HG02981 (cell line): ENCODE measurements around the gene UBA6.
"Not testable (repeated sequence)": the region's sequence is repeated elsewhere in the genome, so short reads cannot be mapped to it uniquely, and the experiment has no call there.

Source experiments
- ATAC-seq: cut with Tn5 transposase; IDR thresholded peaks from one replicate; pipeline ENCODE4 v1.9.1; 2021; ENCODE audit warnings: mild to moderate bottlenecking, moderate library complexity; ENCODE audit not compliant: unreplicated experiment

The UBA6 gene

DNA sequence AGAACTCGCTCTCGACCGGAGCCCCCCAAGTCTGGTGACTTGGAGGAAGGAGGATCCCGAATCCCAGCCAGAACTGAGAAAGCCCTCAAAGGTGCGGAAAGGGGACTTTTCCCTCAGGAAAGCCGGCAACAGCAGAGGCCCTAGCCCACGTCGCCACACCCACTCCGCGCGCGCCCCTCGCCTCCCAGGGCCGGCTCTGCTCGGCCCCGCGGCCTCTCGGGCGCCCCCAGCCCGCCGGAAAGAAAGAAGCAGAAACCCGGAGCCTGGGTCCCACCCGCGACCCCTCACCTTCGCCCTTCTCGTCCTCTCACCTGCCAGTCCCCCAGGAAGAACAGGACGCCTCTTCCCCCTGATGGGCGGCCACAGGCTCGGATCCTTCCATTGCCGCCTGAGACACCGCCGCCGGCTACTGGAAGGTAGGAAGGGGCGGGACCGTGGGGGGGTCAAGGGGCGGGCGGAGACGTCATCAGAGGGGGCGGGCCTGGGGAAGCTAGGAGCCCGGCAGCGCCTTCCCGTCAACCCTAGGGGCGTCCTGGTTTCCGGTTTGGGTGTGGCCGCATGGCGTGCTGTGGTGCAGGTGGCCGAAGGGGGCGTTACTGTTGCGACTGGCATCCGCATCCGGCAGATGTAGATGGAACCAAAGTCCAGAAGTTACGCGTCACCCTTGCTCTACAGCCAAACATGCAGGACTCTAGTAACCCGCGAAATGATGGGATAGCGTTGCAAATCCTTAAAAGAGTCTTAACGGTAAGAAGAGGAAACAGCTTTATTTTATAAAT, at the start of gene UBA6:
UBA6 (minus strand) TSS at position 418 of the 779 bp plus-strand sequence; CDS start at position 382, 36 bp downstream.
- peak; percentile 97 for ATAC-seq

DNA sequence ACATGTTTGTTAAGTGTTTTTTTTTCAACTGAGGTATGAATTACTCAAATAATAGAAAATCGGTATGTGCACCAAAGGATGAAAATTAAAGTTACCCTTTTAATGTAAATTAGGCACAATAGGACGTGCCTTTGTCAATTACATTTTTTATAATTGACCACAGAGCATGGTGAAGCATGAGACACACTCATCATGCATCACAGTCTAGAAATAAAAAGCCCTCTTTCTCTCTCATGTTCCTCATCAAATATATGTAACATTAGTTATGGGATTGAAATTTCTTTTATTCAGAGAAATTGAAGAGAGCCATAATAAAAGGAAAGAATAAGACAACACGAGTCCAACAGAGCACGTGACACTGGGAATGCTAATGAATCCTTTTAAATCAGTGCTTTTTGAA, 49.7 kb upstream of the UBA6 start:
- no peak for ATAC-seq

DNA sequence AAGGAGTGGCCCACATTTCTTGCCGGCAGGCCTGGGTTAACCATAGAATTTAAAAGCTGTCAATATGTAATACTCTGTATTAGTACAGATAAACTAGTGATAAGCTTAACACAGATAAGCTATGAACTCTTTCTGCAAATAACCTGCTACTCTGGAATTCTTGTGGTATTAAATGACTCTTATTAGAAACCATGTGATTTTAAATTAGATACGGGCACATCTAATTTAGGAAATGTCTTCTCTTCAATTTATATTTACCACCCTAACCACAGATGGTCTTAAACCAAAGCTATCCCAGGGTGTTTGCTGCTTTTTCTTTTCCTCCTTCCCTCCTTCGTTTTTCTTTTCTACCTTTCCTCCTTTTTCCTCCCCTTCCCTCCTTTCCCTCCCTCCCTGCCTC, 48.3 kb upstream of the UBA6 start:
- ATAC-seq = no peak

DNA sequence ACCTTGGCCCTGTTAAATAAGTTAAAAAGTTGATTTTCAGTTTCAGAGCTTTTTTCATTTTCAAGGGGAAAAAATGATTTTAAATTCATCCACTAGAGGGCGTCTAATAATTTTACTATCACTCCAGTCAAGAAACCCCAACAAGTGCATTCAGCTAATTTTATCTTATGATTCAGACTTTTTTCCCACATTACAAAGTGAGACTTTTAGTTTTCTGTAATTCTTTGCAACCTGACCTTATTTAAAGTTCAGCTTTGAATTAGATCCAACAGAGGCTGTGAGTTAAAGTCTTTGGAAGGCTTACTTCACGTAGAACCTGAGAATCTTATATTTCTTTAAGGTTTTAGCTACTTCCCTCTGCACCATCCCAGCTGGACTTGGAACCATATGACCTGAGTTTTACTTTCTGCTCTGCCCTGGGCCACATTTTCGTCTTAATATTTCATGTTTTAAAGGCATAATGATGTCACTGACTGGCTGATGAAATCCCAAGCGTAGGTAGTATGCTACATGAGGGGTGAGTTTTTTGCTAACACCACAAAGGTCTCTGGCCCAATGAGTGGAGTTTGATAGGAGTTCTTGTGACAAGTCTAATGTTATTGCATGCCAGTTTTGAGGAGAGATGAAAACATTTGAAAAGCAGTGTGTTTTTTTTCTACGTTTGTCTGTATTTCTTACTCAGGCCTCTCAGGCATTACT, 46.0 kb upstream of the UBA6 start:
- ATAC-seq = peak; percentile 43

DNA sequence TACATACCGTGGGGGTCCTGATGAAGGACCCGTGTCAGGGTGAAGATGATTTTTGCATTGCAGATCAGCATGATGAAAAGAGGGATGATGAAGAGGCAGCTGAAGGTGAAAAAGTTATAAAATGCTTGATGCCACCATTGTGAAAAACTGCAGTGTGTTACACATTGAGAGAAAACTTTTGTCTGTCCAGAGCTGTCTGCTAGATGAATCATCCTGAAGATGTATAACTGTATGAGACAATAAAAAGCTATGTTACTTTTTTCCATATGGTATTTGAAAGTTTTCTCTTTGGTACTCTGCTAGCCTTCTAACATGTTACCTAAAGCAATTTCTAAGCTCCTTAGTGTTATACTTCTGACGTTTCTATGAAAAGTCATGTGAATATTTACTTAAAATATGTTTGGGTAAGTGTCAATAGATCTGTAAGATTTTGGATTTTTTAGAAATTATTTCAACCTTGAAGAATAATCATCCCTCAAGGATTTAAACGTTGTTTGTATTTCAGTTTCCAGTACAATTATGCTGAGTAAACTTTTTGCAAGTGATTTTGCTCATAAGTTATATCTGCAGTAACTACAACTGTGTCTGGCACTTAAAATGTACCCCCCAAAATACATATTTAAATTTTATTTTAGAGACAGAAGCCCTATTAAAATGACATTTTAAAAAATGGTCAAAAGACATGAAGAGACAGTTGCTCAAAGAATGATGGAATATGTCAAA, 43.8 kb upstream of the UBA6 start:
- no peak for ATAC-seq

DNA sequence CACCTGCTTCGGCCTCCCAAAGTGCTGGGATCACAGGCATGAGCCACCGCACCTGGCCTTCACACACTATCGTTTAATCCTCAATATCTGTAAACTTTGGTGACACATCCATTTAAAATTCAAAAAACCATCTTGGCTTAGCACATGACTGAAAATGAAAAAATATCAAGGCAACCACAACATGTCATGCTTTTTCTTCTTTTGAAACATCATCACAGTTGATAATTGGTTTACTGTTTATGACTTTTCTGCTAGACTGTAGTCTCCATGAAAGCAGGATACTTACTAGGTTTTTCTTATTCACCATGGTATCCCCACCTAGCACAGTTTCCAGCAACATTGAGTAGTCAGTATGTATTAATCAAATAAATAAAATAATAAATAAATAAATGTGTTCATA, 42.2 kb upstream of the UBA6 start:
- no peak for ATAC-seq

DNA sequence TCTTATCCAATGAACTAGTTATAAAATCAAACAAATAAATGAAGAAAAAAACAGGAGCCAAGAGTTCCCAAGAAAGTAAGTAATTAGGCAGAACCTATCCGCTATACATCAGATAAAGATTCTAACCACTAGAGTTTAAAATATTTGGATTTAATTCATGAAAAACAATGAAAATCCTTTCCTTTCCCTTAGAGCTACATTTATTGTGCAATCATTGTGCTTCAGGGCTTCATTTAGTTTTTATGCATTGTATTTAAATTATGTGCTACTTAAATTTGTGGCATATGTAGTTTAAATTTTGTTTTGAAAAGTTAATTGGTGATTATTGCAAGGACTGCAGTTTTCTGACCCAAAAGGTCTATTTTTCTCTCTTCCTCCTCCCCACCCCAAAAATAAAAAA, 35.3 kb upstream of the UBA6 start:
- no peak for ATAC-seq

DNA sequence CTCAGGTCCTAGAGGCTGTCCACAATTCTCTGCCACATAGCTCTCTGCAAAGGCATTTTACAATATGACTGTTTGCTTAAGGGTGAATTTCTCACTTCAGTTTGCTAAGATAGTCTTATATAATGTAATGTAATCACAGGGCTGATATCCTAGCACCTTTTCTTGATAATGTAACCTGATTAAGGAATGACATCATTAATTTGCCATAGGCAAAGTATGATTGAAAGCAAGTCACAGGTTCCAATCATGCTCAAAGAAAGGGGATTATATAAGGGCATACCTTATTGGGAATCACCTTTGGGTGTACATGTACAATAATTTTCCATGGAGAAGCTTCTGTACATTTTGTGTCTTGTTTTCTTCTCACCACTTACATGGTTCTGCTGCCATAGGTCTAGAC, 34.4 kb upstream of the UBA6 start:
- no peak for ATAC-seq

DNA sequence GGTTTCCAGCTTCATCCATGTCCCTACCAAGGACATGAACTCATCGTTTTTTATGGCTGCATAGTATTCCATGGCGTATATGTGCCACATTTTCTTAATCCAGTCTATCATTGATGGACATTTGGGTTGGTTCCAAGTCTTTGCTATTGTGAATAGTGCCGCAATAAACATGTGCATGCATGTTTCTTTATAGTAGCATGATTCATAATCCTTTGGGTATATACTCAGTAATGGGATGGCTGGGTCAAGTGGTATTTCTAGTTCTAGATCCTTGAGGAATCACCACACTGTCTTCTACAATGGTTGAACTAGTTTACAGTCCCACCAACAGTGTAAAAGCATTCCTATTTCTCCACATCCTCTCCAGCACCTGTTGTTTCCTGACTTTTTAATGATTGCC, 29.6 kb upstream of the UBA6 start:
- not testable (repeated sequence) for ATAC-seq

DNA sequence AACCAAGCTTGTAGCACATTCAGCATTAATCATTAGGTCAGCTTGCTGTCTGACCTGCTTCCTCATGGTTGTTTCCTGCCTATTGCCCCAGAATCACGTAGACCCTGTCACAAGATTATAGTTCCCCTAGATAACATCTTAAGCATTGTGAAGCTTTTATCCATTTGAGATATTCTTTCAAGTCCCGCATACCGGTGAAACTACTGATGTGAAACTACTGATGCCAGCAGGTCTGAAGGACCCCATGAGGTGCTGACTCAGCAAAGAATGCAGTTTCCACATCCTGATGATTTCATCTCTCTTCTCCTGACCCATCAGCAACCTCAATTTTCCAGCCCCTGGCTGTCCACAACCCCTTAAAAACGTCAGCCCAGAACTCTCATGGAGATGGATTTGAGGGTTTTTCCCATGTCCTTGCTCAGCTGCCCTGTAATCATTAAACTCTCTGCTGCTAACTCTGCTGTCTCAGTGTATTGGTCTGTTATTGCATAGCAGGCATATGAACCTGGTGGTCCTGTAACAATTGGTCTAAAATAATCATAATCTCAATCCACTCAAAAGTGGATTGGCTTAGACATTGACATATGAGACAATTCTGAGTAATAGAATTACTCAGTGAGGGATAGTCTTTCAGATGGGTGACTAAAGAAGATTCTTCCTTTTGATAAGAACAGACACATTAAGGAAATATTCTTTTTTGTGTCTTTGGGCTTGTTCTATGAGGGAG, 26.3 kb upstream of the UBA6 start:
- no peak for ATAC-seq

DNA sequence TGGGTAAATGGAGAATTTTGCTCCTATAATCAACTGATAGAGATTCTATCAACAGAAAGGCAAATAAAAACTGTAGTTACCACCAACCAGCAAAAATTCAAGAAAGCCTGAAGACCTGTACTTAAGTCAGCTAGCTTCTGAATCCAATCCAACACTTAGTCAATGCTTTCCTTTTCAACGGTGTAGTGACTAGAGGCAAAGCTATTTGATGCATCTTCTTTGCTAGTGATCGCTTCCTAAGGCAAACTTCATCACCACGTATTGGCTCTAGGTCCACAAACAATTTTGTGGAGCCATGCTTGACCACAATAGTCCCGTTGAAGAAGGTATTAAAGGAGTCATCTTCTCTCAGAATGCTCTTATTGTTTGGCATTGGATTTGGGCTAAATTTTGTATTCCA, 25.0 kb upstream of the UBA6 start:
- no peak for ATAC-seq

DNA sequence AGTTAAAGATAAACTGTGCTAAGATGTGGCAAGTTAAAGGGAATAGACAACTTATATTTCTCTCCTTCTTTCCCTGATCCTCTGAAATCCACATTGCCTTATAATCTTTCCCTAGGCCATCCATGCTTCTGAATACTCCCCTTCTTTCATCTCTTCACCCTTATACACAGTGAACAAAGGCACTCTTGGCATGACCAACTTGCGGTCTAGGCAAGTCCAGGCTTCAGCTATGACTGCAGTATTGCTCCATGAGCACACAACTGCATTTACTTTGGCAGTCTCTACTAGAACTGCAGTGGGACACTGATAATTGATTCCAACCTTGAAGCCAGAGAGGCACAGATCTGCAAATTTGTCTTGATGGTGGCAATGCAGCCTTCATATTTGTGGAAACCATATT, 24.2 kb upstream of the UBA6 start:
- no peak for ATAC-seq

DNA sequence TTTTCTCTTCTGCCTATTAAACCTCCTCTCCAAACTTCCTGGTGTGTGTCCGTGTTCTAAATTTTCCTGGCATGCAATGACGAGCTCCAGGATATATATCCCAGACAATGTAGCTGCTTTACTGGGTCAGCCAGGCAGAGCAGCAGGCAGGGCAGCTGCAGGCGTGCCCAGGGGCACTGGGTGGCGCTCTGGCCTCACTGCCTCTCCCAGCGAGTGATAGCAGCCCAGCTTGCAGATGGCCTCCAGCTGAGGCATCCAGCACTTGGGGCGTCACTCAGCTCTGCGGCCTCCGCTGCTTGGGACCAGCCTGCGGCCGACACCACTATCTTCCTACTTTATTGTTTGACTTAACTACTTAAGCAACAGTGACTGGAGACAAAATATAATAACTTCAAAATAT, 23.0 kb upstream of the UBA6 start:
- ATAC-seq = no peak

DNA sequence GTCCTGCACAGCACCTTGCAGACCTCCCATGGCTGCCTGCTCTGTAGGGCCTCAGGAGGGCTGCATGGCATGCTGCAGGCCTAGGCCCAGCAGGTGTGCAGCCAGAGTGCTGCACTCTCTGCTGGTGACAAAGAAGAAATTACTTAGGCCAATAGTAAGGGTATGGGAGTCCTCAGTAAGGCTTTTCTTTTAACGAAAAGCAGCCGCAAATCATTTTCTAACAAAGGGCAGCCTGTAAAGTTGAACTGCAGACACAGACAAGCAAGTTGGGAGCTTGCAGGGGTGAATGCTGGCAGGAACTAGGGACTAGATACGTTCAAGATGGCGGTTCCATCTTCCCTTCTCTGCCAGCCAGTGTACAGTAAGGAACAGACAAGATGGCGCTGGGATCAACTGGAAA, 22.4 kb upstream of the UBA6 start:
- ATAC-seq = no peak

DNA sequence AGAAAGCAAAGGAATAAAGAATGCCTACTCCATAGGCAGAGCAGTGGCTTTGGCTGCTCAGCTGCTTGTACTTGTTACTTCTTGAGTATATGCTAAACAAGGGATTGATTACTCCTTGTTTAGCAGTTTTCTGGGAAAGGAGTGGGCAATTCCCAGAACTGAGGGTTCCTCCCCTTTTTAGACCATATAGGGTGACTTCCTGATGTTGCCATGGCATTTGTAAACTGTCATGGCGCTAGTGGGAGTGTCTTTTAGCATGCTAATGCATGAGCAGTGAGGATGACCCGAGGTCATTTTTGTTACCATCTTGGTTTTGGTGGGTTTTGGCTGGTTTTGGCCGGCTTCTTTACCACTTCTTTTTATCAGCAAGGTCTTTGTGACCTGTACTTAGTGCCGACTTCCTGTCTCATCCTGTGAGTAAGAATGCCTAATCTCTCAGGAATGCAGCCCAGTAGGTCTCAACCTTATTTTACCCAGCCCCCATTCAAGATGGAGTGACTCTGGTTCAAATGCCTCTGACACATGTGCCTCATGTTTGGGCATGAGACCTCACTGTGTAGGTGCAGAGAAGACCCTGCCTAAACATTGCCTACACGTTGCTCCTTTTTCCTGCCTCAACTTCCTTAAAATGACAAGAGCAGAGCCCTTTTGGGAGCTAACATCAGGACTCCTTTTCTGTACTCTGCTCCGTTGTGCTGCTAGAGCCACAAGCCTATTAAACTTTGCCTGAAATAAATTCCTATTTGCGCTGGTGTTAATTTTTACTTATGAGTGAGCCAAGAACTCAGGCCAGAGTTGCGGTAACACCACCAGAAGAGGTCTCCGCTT, 21.0 kb upstream of the UBA6 start:
- no peak for ATAC-seq

DNA sequence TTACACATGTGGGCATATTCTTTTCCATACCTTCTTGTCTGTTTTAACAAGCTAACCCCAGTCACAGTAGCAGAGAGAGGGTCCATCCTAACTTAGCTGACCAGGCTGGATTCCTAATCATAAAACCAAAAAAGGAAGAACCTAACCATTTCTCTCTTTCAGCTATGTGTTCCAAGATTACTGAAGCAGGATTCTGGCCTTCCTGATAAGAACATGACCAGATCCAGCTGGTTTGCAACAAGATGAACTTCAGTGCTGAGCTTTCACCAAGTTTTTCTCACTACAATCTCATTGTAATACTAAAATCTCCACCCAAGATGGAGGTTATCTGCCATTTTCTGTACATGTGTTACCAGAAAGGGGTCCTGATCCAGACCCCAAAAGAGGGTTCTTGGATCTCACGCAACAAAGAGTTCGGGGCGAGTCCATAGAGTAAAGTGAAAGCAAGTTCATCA, 20.4 kb upstream of the UBA6 start:
- no peak for ATAC-seq

DNA sequence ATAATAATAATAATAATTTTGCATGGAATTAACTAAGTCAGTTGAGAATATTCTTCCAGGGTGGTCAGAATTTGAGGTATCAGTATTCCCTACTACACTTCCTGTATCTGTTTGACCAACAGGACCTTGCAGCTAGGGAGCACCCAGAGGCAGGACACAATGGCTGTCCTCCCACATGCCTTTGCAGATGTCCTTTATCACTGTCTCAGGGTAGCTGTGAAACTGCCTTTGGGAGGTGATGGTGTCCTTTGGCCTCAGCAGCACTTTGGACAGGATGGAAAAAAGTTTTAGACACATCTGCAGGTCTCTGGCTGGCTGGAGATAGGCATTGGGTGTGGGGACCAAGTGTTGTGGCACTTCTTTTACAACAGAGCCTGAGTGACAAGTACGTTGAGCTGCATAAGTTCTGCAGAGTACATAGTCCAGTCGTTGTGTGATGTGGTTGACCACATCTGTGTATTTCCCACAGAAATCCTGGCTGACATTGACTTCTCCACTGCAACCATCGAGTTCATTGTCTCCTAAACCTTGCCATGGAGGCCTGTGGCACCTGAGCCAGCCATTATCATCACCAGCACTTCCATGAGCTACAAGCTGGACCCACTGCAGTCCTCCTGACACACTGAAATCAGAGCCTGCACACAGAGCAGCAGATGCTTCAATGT, 19.1 kb upstream of the UBA6 start:
- no peak for ATAC-seq

DNA sequence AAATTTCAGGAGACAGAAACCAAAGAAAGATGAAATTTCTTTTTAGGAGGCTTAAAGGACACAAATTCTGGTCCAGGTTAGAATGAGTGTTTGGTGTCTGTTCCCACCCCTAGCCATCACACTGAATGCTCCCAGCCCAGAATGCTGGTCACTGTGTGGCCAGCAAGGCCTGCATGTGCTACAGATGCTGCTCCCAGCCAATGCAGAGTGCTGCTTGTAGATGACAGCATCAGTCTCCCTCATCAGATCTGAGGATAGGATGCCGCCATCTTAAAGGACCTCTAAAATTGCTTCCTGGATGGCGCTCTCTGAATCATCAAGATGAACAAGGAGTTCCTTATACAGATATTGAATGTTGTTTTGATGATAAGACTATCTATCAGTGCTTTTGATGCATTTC, 17.9 kb upstream of the UBA6 start:
- no peak for ATAC-seq

DNA sequence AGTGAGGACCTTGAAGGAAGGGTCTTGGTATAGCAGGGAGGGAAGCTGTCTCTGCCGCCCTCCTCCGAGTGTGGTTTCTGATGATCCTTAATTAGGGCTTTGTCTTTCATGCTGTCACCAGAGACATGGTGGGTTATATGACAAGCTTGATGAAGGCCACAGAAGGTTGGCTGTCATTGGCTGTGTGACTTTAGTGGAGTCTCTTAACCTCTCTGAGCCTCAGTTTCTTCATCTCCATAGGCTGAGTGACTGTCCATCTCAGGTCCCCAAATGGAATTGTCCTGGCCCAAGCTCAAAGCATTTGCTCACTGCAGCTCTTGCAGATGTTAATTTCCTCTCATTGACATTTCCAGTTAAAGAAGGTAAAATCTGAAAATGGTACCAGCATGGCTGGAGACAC, 16.6 kb upstream of the UBA6 start:
- no peak for ATAC-seq

DNA sequence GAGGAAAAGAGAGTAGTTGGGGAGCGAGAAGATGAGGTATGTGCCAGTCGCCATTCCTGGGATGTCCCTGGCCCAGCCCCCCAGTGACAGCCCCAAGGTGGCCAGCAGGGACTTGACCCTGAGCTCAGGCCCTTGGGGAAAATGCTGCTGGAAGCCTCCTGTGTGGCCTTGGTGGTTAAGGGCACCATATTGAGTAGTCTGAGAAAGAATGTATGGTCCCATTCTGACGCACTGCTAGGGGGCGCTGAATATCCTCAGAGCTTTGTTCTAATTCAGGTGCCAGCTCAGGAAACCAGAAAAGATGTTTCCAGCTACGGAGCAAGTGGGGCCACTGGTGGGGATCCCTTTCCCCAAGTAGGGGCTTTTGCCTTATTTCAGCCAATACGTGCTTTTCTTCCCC, 14.0 kb upstream of the UBA6 start:
- no peak for ATAC-seq
